GM21529 (cell line): Measurements from ENCODE around the gene NOTUM.

Experiments
- ATAC-seq: cut with Tn5 transposase; IDR thresholded peaks from one replicate; pipeline ENCODE4 v1.9.1; 2021; ENCODE audit not compliant: unreplicated experiment

The NOTUM gene

DNA sequence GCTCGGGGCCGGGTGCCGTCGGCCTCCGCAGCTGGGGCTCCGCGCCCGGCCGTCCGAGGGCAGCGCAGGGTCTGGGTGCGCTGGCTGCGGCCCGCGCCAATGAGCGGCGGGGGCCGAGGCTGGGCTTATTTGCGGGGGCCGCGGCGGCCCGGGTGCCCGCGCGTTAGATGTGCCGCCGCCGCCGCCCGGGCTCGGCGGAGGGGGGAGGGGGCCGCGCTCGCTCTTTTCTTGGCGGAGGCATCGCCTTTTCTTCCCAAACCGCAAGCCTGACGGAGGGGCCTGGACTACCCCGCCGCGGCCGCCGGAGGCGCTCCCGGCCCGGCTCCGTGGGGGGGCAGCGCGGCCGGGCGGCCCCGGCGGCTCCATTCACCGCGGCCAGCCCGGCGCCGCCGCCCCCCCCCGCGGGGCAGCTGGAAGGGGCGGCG lies at the start of gene NOTUM:
NOTUM (minus strand) TSS at position 101 of the 425 bp plus-strand sequence. CDS start 278 bp downstream, outside the sequence.
- no peak for ATAC-seq

- no peak for ATAC-seq
Measured at GRCh38 chr17:82009413-82009812, 48.4 kb upstream of the NOTUM start.

DNA sequence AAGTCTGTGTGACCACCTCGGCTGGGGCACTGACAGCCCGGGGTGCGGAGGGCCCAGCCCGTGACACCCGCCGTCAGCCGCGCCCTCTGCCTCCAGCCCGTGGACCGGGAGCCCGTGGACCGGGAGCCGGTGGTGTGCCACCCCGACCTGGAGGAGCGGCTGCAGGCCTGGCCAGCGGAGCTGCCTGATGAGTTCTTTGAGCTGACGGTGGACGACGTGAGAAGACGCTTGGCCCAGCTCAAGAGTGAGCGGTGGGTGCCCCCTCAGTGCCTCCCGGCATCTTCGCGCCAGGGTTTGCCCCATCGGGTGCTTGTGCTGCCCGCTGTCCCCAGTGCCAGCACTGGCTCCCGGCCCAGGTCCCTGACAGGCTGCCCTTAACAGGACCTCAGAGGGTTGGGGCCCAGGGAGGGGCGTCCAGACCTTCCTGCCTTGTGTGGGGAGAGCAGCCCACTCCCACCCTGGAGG lies 48.0 kb upstream of the NOTUM start:
- no peak for ATAC-seq

GRCh38 chr17:82008258-82008940 lies 47.4 kb upstream of the NOTUM start:
- no peak for ATAC-seq

GRCh38 chr17:82007495-82008257 lies 46.7 kb upstream of the NOTUM start:
- ATAC-seq, result no peak

- no peak for ATAC-seq
Measured at GRCh38 chr17:82007228-82007494, 46.2 kb upstream of the NOTUM start.

GRCh38 chr17:82006468-82007227 lies 45.7 kb upstream of the NOTUM start:
- no peak for ATAC-seq

DNA sequence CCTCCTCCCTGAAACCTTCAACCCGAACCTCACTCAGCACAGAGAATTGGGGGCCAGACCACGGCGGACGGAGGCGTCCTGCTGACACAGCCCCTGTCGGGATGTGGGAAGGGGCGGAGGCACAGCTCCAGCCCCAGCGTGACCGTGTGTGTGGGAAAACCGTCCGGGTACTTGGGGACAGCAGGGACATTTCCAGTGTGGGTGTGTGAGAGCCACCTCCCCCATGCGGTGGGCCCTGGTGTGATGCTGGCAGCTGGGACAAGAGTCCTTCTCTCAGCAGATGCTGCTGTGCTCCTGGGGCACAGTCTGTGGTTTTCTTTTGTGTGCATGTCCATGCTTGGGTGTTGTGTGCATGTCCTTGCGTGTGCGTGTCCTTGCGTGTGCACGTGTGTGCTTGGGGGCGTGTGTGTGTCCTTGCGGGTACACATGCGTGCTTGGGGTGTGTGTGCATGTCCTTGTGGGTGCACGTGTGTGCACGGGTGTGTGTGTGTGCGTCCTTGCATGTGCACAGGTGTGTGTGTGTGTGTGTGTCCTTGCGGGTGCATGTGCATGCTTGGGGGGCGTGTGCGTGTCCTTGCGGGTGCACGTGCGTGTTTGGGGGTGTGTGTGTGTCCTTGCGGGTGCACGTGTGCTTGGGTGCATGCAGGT lies 44.8 kb upstream of the NOTUM start:
- no peak for ATAC-seq

GRCh38 chr17:82004517-82005455 lies 43.8 kb upstream of the NOTUM start:
- ATAC-seq, result no peak

- no peak for ATAC-seq
Measured at GRCh38 chr17:82003411-82004381, 42.7 kb upstream of the NOTUM start.

DNA sequence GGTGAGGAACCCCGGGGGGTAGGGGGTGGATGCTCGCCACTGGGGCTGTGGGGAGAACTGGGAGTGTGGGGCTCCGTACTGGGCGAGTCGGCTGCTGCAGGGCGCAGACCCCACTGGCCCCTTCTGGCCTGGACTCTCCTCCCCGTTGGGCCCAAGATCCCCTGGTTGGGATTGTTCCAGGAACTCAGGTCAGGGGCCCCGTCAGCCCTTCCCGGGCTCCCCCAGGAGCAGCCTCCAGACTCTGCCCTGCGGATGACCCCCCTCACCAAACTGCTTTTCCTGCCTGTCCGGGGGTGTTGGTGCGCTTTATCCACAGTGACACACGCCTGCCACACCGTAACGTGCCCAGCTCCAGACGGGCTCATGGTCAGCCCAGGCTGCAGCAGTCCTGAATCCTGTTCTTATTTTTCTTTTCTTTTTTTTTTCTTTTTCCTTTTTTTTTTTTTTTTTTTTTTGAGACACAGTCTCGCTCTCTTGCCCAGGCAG lies 40.6 kb upstream of the NOTUM start:
- no peak for ATAC-seq

DNA sequence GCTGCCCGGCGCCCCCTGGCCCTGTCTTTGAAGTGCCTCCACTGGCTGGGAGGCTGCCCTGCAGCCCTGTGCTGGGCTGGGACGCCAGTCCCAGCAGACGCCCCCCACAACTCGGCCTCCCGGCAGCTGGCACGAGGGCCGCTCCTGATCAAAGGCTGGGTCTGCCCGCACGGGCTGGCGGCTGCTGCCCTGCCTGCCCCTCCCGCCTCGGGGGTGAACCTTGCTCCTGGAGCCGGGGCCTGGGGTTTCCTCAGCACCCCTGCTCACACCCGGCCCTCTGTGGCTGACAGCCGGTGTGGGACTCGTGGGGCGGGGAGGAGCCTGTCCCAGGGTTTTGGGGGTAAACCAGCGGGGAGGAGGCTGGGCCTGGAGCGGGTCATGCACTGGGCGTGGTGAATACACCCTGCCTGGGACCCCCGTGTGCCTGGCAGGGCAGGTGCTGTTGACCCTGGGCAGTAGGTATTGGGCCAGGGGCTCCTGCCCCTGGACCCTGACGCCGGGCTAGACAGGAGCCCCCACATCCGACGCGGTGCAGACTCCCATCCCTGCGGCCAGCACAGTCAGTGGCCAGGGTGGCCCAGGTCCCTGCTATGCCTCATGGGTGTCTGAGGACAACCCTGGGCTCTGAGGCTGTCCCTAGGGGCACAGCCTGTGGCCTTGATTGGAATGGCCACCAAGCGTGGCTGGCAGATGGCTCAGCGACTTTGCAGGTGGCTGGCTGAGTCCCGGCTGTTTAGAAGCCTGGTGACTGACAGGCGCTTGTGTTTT lies 40.0 kb upstream of the NOTUM start:
- ATAC-seq, result no peak

DNA sequence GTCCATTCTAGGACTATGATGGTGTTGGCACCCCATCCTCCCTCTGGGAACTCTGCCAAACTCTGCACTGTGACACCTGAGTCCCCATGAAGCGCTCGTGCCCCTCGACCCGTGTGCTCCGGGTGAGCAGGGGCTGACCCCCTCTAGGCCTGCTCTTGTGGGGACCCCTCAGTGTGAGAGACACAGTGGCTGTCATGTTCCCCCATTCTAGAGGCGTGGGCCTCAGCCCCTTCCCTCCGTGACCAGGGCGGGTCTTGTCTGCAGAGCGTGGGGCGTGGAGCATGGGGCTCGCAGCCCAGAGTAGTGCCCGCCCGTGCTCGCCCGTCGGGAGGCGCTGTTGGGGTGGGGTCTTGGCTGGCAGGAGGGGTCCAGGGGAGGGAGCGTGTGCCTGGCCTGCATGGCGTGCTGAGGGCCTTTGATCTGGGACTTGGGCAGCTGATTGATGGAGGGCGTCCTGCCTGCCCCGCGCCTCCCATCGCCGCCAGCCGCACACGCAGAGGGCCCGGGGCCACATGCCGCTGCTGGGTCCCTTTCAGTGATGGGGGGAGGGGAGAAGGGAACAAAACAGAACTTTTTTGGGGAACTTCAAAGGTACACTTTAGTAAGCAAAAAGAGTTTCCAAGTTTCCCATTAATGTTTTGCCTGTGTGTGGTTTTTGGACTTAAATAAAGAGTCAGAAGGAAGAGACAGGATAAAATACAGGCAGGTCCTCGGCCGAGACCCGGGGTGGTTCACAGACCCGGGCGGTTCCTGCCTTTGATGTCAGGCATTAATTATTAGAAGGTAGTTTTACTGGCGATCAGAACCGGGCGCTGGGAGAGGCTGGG lies 39.2 kb upstream of the NOTUM start:
- ATAC-seq, result no peak

GRCh38 chr17:81999587-81999975 lies 38.6 kb upstream of the NOTUM start:
- no peak for ATAC-seq

DNA sequence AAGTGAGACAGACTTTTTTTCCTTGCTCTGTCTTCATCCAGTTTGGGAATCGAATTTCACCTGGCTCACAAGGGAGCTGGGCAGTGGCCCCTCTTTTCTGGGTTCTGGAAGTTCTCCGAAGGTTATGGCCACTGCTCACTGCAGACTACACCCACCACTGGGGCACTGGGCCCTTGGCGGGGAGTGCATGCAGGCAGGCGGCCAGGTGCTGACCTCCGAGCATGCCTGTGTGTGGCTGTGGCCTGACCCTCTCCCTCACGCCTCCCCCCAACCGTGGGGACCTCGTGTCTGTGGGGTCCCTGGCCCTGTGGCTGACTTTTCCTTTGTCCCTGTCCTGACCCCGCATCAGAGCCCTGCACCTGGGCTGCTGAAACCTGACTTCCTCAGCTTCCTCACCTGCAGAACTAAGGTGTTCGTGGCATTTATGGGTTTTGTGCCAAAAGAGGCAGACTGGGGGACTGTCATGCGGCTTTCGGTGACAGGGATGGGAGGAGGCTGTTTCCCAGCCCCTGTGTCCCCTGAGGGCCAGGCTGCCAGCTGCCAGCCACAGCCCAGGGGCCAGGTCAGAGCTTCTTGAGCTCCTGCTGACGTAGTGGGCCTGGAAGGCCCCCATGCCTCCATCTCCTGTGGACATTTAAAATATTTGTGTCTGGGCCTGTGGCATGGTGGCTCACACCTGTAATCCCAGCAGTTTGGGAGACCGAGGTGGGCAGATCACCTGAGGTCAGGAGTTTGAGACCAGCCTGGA lies 37.9 kb upstream of the NOTUM start:
- no peak for ATAC-seq

- no peak for ATAC-seq
Measured at GRCh38 chr17:81998212-81998611, 37.2 kb upstream of the NOTUM start.
